PC-3 (cell line): ENCODE results near the gene TNS3.

ENCODE experiments used
- CTCF ChIP-seq: fragments of 300-600 bp; sonication (generic); conservative IDR thresholded peaks from 2 replicates; pipeline ENCODE4 v1.5.1; 2017; ENCODE audit warnings: antibody characterized with exemption, low read depth, mild to moderate bottlenecking, low read length
- EZH2 ChIP-seq: fragments of 300-600 bp; sonication (generic); IDR thresholded peaks from one replicate; pipeline ENCODE4 v1.6.1; 2017; ENCODE audit warnings: antibody characterized with exemption, mild to moderate bottlenecking, low read length; ENCODE audit not compliant: unreplicated experiment

- TF ChIP-seq EZH2 = no peak
- no peak for TF ChIP-seq CTCF
Measured at GRCh38 chr7:47446871-47447466, 134.9 kb downstream of the TNS3 start.
